ENCODE data around the gene CYTH3. TPM values are rescaled to one million over a fixed set of nuclear protein-coding genes. Genes with fewer than 3 reads are reported as not detected.

CYTH3 gene
- total RNA-seq, 1 donor from 2014 or later, result 23.2 TPM

- DNase-seq, result no peak
Measured at GRCh38 chr7:6166443-6166891, 106.0 kb downstream of the CYTH3 start.

- no peak for DNase-seq
Measured at GRCh38 chr7:6165521-6166320, 106.7 kb downstream of the CYTH3 start.

- DNase-seq, result no peak
Measured at GRCh38 chr7:6165075-6165474, 107.3 kb downstream of the CYTH3 start.

- no peak for DNase-seq
Measured at GRCh38 chr7:6164491-6164890, 107.9 kb downstream of the CYTH3 start.

- DNase-seq, result no peak
Measured at GRCh38 chr7:6164010-6164409, 108.4 kb downstream of the CYTH3 start.

GRCh38 chr7:6163402-6163801 lies 109.0 kb downstream of the CYTH3 start:
- no peak for DNase-seq

GRCh38 chr7:6162650-6163366 lies 109.6 kb downstream of the CYTH3 start:
- no peak for DNase-seq

- no peak for DNase-seq
Measured at GRCh38 chr7:6162331-6162620, 110.1 kb downstream of the CYTH3 start.

- DNase-seq, result no peak
Measured at GRCh38 chr7:6161463-6162330, 110.7 kb downstream of the CYTH3 start.

- DNase-seq, result peak; percentile 68
Measured at GRCh38 chr7:6160191-6160623, 112.2 kb downstream of the CYTH3 start.

GRCh38 chr7:6159524-6160031 lies 112.8 kb downstream of the CYTH3 start:
- DNase-seq, result no peak

- DNase-seq, result no peak
Measured at GRCh38 chr7:6159097-6159483, 113.3 kb downstream of the CYTH3 start.

- DNase-seq, result no peak
Measured at GRCh38 chr7:6158424-6159096, 113.9 kb downstream of the CYTH3 start.

GRCh38 chr7:6157685-6158423 lies 114.6 kb downstream of the CYTH3 start:
- no peak for DNase-seq

GRCh38 chr7:6156734-6157133 lies 115.7 kb downstream of the CYTH3 start:
- no peak for DNase-seq

- no peak for DNase-seq
Measured at GRCh38 chr7:6155596-6155995, 116.8 kb downstream of the CYTH3 start.

GRCh38 chr7:6154542-6155404 lies 117.7 kb downstream of the CYTH3 start:
- DNase-seq, result no peak

- no peak for DNase-seq
Measured at GRCh38 chr7:6153646-6154541, 118.5 kb downstream of the CYTH3 start.

Measured in skin of body (tissue), 2 donors.